ENCODE results near the gene SLC6A11.

The SLC6A11 gene

GRCh38 chr3:10792208-10792607 is 23.8 kb upstream of the SLC6A11 start:
- DNase-seq, result no peak

GRCh38 chr3:10798600-10799367 is 17.2 kb upstream of the SLC6A11 start:
- DNase-seq, result no peak

- no peak for DNase-seq
Measured at GRCh38 chr3:10804183-10804648, 11.8 kb upstream of the SLC6A11 start.

GRCh38 chr3:10806006-10806405 is 10.0 kb upstream of the SLC6A11 start:
- no peak for DNase-seq

GRCh38 chr3:10808130-10808735 is 7.8 kb upstream of the SLC6A11 start:
- DNase-seq, result no peak

- DNase-seq, result no peak
Measured at GRCh38 chr3:10808974-10809373, 7.1 kb upstream of the SLC6A11 start.

- no peak for DNase-seq
Measured at GRCh38 chr3:10810376-10810775, 5.7 kb upstream of the SLC6A11 start.

GRCh38 chr3:10813425-10813824 is 2.6 kb upstream of the SLC6A11 start:
- no peak for DNase-seq

- DNase-seq, result no peak
Measured at GRCh38 chr3:10814623-10815022, 1.4 kb upstream of the SLC6A11 start.

- no peak for DNase-seq
Measured at GRCh38 chr3:10815487-10815886, 541 bp upstream of the SLC6A11 start.

- no peak for DNase-seq
Measured at GRCh38 chr3:10816863-10817253, 830 bp downstream of the SLC6A11 start.

GRCh38 chr3:10817506-10817905 is 1.5 kb downstream of the SLC6A11 start:
- no peak for DNase-seq

GRCh38 chr3:10822055-10822454 is 6.0 kb downstream of the SLC6A11 start:
- DNase-seq, result no peak

GRCh38 chr3:10822708-10823515 is 6.9 kb downstream of the SLC6A11 start:
- no peak for DNase-seq

GRCh38 chr3:10823516-10823818 is 7.4 kb downstream of the SLC6A11 start:
- no peak for DNase-seq

- DNase-seq, result no peak
Measured at GRCh38 chr3:10824468-10824867, 8.4 kb downstream of the SLC6A11 start.

GRCh38 chr3:10833855-10834414 is 17.9 kb downstream of the SLC6A11 start:
- DNase-seq, result no peak

- no peak for DNase-seq
Measured at GRCh38 chr3:10834951-10835350, 18.9 kb downstream of the SLC6A11 start.

- no peak for DNase-seq
Measured at GRCh38 chr3:10835406-10835805, 19.4 kb downstream of the SLC6A11 start.

GRCh38 chr3:10836676-10837075 is 20.6 kb downstream of the SLC6A11 start:
- no peak for DNase-seq

GRCh38 chr3:10837849-10838248 is 21.8 kb downstream of the SLC6A11 start:
- DNase-seq, result no peak

- DNase-seq, result no peak
Measured at GRCh38 chr3:10839167-10839566, 23.1 kb downstream of the SLC6A11 start.

GRCh38 chr3:10841100-10841499 is 25.1 kb downstream of the SLC6A11 start:
- no peak for DNase-seq

GRCh38 chr3:10843378-10843777 is 27.4 kb downstream of the SLC6A11 start:
- DNase-seq, result no peak

All from 8988T (cell line).